ENCODE measurements around the gene NOC2L.
"Not testable (repeated sequence)": the region's sequence is repeated elsewhere in the genome, so short reads cannot be mapped to it uniquely, and the experiment has no call there.

The NOC2L gene

GRCh38 chr1:901108-901859 is 57.8 kb downstream of the NOC2L start:
- Histone ChIP-seq H3K9me2 (replicated peaks; ENCODE audit: insufficient read depth, low read length) (no peaks in the 10 kb centered on the region), H3K9ac (ENCODE audit: low read length) (no peak overlapping the region), H3K36me3 (replicated peaks; ENCODE audit: insufficient read depth, low read length) (no peaks in the 10 kb centered on the region), H4K20me1 (ENCODE audit: insufficient read depth, low read length) (no peaks in the 10 kb centered on the region), H3F3A (ENCODE audit: insufficient read depth, low read length) (no peaks in the 10 kb centered on the region), H3K79me2 (ENCODE audit: low read length) (no peaks in the 10 kb centered on the region), H3K27me3 (replicated peaks; ENCODE audit: insufficient read depth, low read length) (peaks cover 88% of the 10 kb centered on the region), H2AFZ (ENCODE audit: low read length) (no peak overlapping the region), H3K4me1 (ENCODE audit: low read length) (no peaks in the 10 kb centered on the region), H3K27ac (ENCODE audit: low read length) (no peak overlapping the region), H3K9me3 (replicated peaks; ENCODE audit: insufficient read depth, low read length) (no peaks in the 10 kb centered on the region), H3K4me2 (ENCODE audit: low read depth, low read length) (no peak overlapping the region), H3K4me3 (ENCODE audit: low read length) (no peak overlapping the region)
- TF ChIP-seq EZH2 (optimal IDR thresholded peaks at IDR 0.05; ENCODE audit: low read depth, low read length) (no peak), CTCF (IDR thresholded peaks at IDR 0.05; ENCODE audit: low read length) (no peak), EZH2phosphoT487 (IDR thresholded peaks at IDR 0.05; ENCODE audit: low read length) (no peak)
- no peak for DNase-seq

GRCh38 chr1:899636-900317 is 59.3 kb downstream of the NOC2L start:
- H3K9me3 ChIP-seq (replicated peaks; ENCODE audit: insufficient read depth, low read length): no peaks in the 10 kb centered on the region
- no peak overlapping the region for H3K27ac ChIP-seq (ENCODE audit: low read length)
- H3K4me1 ChIP-seq (ENCODE audit: low read length): no peaks in the 10 kb centered on the region
- H3K79me2 ChIP-seq (ENCODE audit: low read length): no peaks in the 10 kb centered on the region
- no peaks in the 10 kb centered on the region for H3F3A ChIP-seq (ENCODE audit: insufficient read depth, low read length)
- no peak overlapping the region for H3K9ac ChIP-seq (ENCODE audit: low read length)
- H2AFZ ChIP-seq (ENCODE audit: low read length): no peak overlapping the region
- DNase-seq: no peak
- H3K4me3 ChIP-seq (ENCODE audit: low read length): no peak overlapping the region
- TF ChIP-seq EZH2phosphoT487 (IDR thresholded peaks at IDR 0.05; ENCODE audit: low read length) (no peak), CTCF (IDR thresholded peaks at IDR 0.05; ENCODE audit: low read length) (no peak), EZH2 (optimal IDR thresholded peaks at IDR 0.05; ENCODE audit: low read depth, low read length) (no peak)
- H3K27me3 ChIP-seq (replicated peaks; ENCODE audit: insufficient read depth, low read length): peaks cover 87% of the 10 kb centered on the region
- H4K20me1 ChIP-seq (ENCODE audit: insufficient read depth, low read length): no peaks in the 10 kb centered on the region
- H3K9me2 ChIP-seq (replicated peaks; ENCODE audit: insufficient read depth, low read length): no peaks in the 10 kb centered on the region
- no peak overlapping the region for H3K4me2 ChIP-seq (ENCODE audit: low read depth, low read length)
- H3K36me3 ChIP-seq (replicated peaks; ENCODE audit: insufficient read depth, low read length): no peaks in the 10 kb centered on the region

- not testable (repeated sequence) for H3K9ac ChIP-seq (ENCODE audit: low read length); H4K20me1 ChIP-seq (ENCODE audit: insufficient read depth, low read length); H3K4me2 ChIP-seq (ENCODE audit: low read depth, low read length); H3K4me3 ChIP-seq (ENCODE audit: low read length); H3K79me2 ChIP-seq (ENCODE audit: low read length); H2AFZ ChIP-seq (ENCODE audit: low read length); H3K9me3 ChIP-seq (replicated peaks; ENCODE audit: insufficient read depth, low read length); H3K4me1 ChIP-seq (ENCODE audit: low read length); DNase-seq; H3K9me2 ChIP-seq (replicated peaks; ENCODE audit: insufficient read depth, low read length); H3K27ac ChIP-seq (ENCODE audit: low read length); H3F3A ChIP-seq (ENCODE audit: insufficient read depth, low read length); H3K36me3 ChIP-seq (replicated peaks; ENCODE audit: insufficient read depth, low read length)
- peaks cover 88% of the 10 kb centered on the region for H3K27me3 ChIP-seq (replicated peaks; ENCODE audit: insufficient read depth, low read length)
Measured at GRCh38 chr1:897951-898350, 61.1 kb downstream of the NOC2L start.

- Histone ChIP-seq H3K9me2 (replicated peaks; ENCODE audit: insufficient read depth, low read length) (no peaks in the 10 kb centered on the region), H3K9me3 (replicated peaks; ENCODE audit: insufficient read depth, low read length) (no peaks in the 10 kb centered on the region), H3K4me1 (ENCODE audit: low read length) (no peaks in the 10 kb centered on the region), H2AFZ (ENCODE audit: low read length) (no peak overlapping the region), H3F3A (ENCODE audit: insufficient read depth, low read length) (no peaks in the 10 kb centered on the region), H4K20me1 (ENCODE audit: insufficient read depth, low read length) (no peaks in the 10 kb centered on the region), H3K4me2 (ENCODE audit: low read depth, low read length) (no peak overlapping the region), H3K36me3 (replicated peaks; ENCODE audit: insufficient read depth, low read length) (no peaks in the 10 kb centered on the region), H3K9ac (ENCODE audit: low read length) (no peak overlapping the region), H3K4me3 (ENCODE audit: low read length) (no peak overlapping the region), H3K27me3 (replicated peaks; ENCODE audit: insufficient read depth, low read length) (peaks cover 87% of the 10 kb centered on the region), H3K27ac (ENCODE audit: low read length) (no peak overlapping the region), H3K79me2 (ENCODE audit: low read length) (no peaks in the 10 kb centered on the region)
- no peak for DNase-seq
- TF ChIP-seq EZH2phosphoT487 (IDR thresholded peaks at IDR 0.05; ENCODE audit: low read length) (no peak), EZH2 (optimal IDR thresholded peaks at IDR 0.05; ENCODE audit: low read depth, low read length) (no peak), CTCF (IDR thresholded peaks at IDR 0.05; ENCODE audit: low read length) (no peak)
Measured at GRCh38 chr1:897226-897625, 61.8 kb downstream of the NOC2L start.
